ENCODE measurements around the gene NDUFS3. TPM values are rescaled to one million over a fixed set of nuclear protein-coding genes. Genes with fewer than 3 reads are reported as not detected.

Gene NDUFS3
- total RNA-seq, 1 experiment from 2014 or later = 120 TPM

DNA sequence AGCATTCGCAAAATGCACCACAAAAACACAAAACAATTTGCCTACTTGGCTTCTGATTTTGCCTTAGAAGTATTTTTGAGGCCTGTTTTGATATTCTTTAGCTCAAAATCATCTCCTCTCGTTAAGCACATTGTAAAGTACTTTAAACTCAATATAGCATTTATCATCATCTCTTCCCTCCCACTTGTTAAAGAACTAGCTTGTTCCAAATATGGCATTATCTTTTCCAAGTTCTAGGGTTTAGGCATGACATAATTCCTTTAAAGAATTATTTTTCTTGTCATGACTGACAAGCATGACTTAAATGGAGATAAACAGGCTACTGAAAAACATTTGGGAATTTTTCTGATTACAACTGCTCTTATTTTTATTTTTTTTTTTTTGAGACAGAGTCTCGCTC lies 47.2 kb upstream of the NDUFS3 start:
- CTCF ChIA-PET = no interaction called here
- no peak for TF ChIP-seq CTCF (conservative IDR thresholded peaks at IDR 0.05; ENCODE audit: low read depth, low read length)
- no peak for TF ChIP-seq EZH2phosphoT487 (IDR thresholded peaks at IDR 0.05; ENCODE audit: borderline replicate concordance, low read length)
- no peak for TF ChIP-seq EZH2 (IDR thresholded peaks at IDR 0.05; ENCODE audit: low read length, unreplicated experiment)

GRCh38 chr11:47532597-47533213 lies 46.2 kb upstream of the NDUFS3 start:
- CTCF ChIA-PET = no interaction called here
- H3F3A ChIP-seq (ENCODE audit: low read length, unreplicated experiment) = no peaks in the 10 kb centered on the region
- no peak for ATAC-seq
- no peak overlapping the region for H3K4me2 ChIP-seq (ENCODE audit: low read length)
- no peak for DNase-seq
- H4K20me1 ChIP-seq (ENCODE audit: low read length) = peaks cover 39% of the 10 kb centered on the region
- H3K79me2 ChIP-seq (ENCODE audit: low read length) = peaks cover 100% of the 10 kb centered on the region
- TF ChIP-seq EZH2phosphoT487 (IDR thresholded peaks at IDR 0.05; ENCODE audit: borderline replicate concordance, low read length) = no peak
- no peak for TF ChIP-seq CTCF (conservative IDR thresholded peaks at IDR 0.05; ENCODE audit: low read depth, low read length)
- TF ChIP-seq EZH2 (IDR thresholded peaks at IDR 0.05; ENCODE audit: low read length, unreplicated experiment) = no peak
- intact Hi-C loops (cut with micrococcal nuclease) = no loop called here
- H3K9me3 ChIP-seq (ENCODE audit: low read length) = no peaks in the 10 kb centered on the region
- no peaks in the 10 kb centered on the region for H3K27me3 ChIP-seq (ENCODE audit: low read length)
- H3K4me3 ChIP-seq (ENCODE audit: low read length) = no peak overlapping the region
- peaks cover 10% of the 10 kb centered on the region for H3K4me1 ChIP-seq (ENCODE audit: insufficient read depth, low read length)
- no peak overlapping the region for H3K27ac ChIP-seq (ENCODE audit: low read length)
- no peaks in the 10 kb centered on the region; the same call in 1 of the 2 replicates for H3K36me3 ChIP-seq (ENCODE audit: low read depth, low read length)
- no peak overlapping the region for H3K9ac ChIP-seq (ENCODE audit: low read length)
- H2AFZ ChIP-seq (ENCODE audit: low read length) = no peak overlapping the region
- BruUV-seq (replicated peaks) = no TSS peak
- H3K9me2 ChIP-seq (replicated peaks; ENCODE audit: low read length) = no peaks in the 10 kb centered on the region
- POLR2A ChIA-PET (ENCODE audit: unreplicated experiment) = interaction anchor here (0.6 kb wide), 1 partner anchor 13 kb away, joined by 4 read pairs; no protein-coding TSS in a partner anchor

More for the DNA sequence above, 47.2 kb upstream of the NDUFS3 start:
- no TSS peak for BruUV-seq (replicated peaks)
- H2AFZ ChIP-seq (ENCODE audit: low read length) = no peak overlapping the region
- no peak for ATAC-seq
- peaks cover 41% of the 10 kb centered on the region for H4K20me1 ChIP-seq (ENCODE audit: low read length)
- H3K79me2 ChIP-seq (ENCODE audit: low read length) = peaks cover 100% of the 10 kb centered on the region
- H3K9ac ChIP-seq (ENCODE audit: low read length) = no peak overlapping the region
- POLR2A ChIA-PET (ENCODE audit: unreplicated experiment) = interaction anchor here (0.6 kb wide), 1 partner anchor 279 kb away, joined by 3 read pairs; no protein-coding TSS in a partner anchor
- intact Hi-C loops (cut with micrococcal nuclease) = no loop called here
- no peaks in the 10 kb centered on the region for H3K9me3 ChIP-seq (ENCODE audit: low read length)
- H3K27me3 ChIP-seq (ENCODE audit: low read length) = no peaks in the 10 kb centered on the region
- H3F3A ChIP-seq (ENCODE audit: low read length, unreplicated experiment) = no peaks in the 10 kb centered on the region
- no peaks in the 10 kb centered on the region for H3K9me2 ChIP-seq (replicated peaks; ENCODE audit: low read length)
- H3K27ac ChIP-seq (ENCODE audit: low read length) = no peak overlapping the region
- no peak overlapping the region for H3K4me2 ChIP-seq (ENCODE audit: low read length)
- DNase-seq = no peak
- H3K4me1 ChIP-seq (ENCODE audit: insufficient read depth, low read length) = peaks cover 10% of the 10 kb centered on the region
- no peaks in the 10 kb centered on the region; the same call in 1 of the 2 replicates for H3K36me3 ChIP-seq (ENCODE audit: low read depth, low read length)
- H3K4me3 ChIP-seq (ENCODE audit: low read length) = no peak overlapping the region

- H3K4me2 ChIP-seq (ENCODE audit: low read length) = no peak overlapping the region
These were observed 45.2 kb upstream of the NDUFS3 start for GRCh38 chr11:47533690-47534151.

More at GRCh38 chr11:47533690-47534151, 45.2 kb upstream of the NDUFS3 start:
- H3K27ac ChIP-seq (ENCODE audit: low read length) = no peak overlapping the region
- DNase-seq = no peak
- H3K27me3 ChIP-seq (ENCODE audit: low read length) = no peaks in the 10 kb centered on the region
- H2AFZ ChIP-seq (ENCODE audit: low read length) = no peak overlapping the region
- H3K4me3 ChIP-seq (ENCODE audit: low read length) = no peak overlapping the region
- no peak for ATAC-seq
- H3K9me3 ChIP-seq (ENCODE audit: low read length) = no peaks in the 10 kb centered on the region
- ChIA-PET POLR2A (ENCODE audit: unreplicated experiment) (no interaction called here), CTCF (no interaction called here)
- TF ChIP-seq EZH2phosphoT487 (IDR thresholded peaks at IDR 0.05; ENCODE audit: borderline replicate concordance, low read length) (no peak), EZH2 (IDR thresholded peaks at IDR 0.05; ENCODE audit: low read length, unreplicated experiment) (no peak), CTCF (conservative IDR thresholded peaks at IDR 0.05; ENCODE audit: low read depth, low read length) (no peak)
- BruUV-seq (replicated peaks) = no TSS peak
- H3K9ac ChIP-seq (ENCODE audit: low read length) = no peak overlapping the region
- intact Hi-C loops (cut with micrococcal nuclease) = no loop called here
- H4K20me1 ChIP-seq (ENCODE audit: low read length) = peaks cover 38% of the 10 kb centered on the region
- no peaks in the 10 kb centered on the region for H3F3A ChIP-seq (ENCODE audit: low read length, unreplicated experiment)
- peaks cover 100% of the 10 kb centered on the region for H3K79me2 ChIP-seq (ENCODE audit: low read length)
- peaks cover 16% of the 10 kb centered on the region for H3K4me1 ChIP-seq (ENCODE audit: insufficient read depth, low read length)
- H3K36me3 ChIP-seq (ENCODE audit: low read depth, low read length) = no peaks in the 10 kb centered on the region; the same call in 1 of the 2 replicates
- H3K9me2 ChIP-seq (replicated peaks; ENCODE audit: low read length) = no peaks in the 10 kb centered on the region

Data from PC-3 (cell line).